HTR-8/SVneo (cell line): ENCODE data around the gene IZUMO4.
A peak's percentile ranks its signal among the peaks of the same experiment; 100 is the strongest.

ENCODE experiments used
- DNase-seq: peaks from one replicate; pipeline ENCODE4 v3.0.0; 2011; ENCODE audit warnings: low spot score, mixed read lengths; ENCODE audit not compliant: insufficient read length
- FAIRE-seq: peaks from 2 replicates; lab custom pipeline; 2011; peaks lifted over from hg19 to GRCh38; lab: Jason Lieb, UNC

Gene IZUMO4

GRCh38 chr19:2101417-2102335 lies 5.0 kb downstream of the IZUMO4 start:
- peak; percentile 48 for FAIRE-seq

GRCh38 chr19:2103045-2103707 lies 6.5 kb downstream of the IZUMO4 start:
- FAIRE-seq (no peak), DNase-seq (no peak)

More at GRCh38 chr19:2101417-2102335, 5.0 kb downstream of the IZUMO4 start:
- no peak for DNase-seq

GRCh38 chr19:2108251-2109016 lies 11.7 kb downstream of the IZUMO4 start:
- FAIRE-seq, result no peak

GRCh38 chr19:2109046-2109864 lies 12.5 kb downstream of the IZUMO4 start:
- no peak for DNase-seq
- no peak for FAIRE-seq

More at GRCh38 chr19:2108251-2109016, 11.7 kb downstream of the IZUMO4 start:
- DNase-seq, result no peak

- DNase-seq (no peak), FAIRE-seq (no peak)
These were observed 14.1 kb downstream of the IZUMO4 start for GRCh38 chr19:2110822-2111221.

- FAIRE-seq, result no peak
These were observed 14.7 kb downstream of the IZUMO4 start for GRCh38 chr19:2111425-2111824.

GRCh38 chr19:2111886-2112285 lies 15.2 kb downstream of the IZUMO4 start:
- FAIRE-seq, result no peak
- DNase-seq, result no peak

More at GRCh38 chr19:2111425-2111824, 14.7 kb downstream of the IZUMO4 start:
- no peak for DNase-seq

GRCh38 chr19:2112516-2113320 lies 16.0 kb downstream of the IZUMO4 start:
- DNase-seq (no peak), FAIRE-seq (no peak)

GRCh38 chr19:2113439-2114211 lies 16.9 kb downstream of the IZUMO4 start:
- FAIRE-seq (no peak), DNase-seq (no peak)

GRCh38 chr19:2114218-2114617 lies 17.5 kb downstream of the IZUMO4 start:
- DNase-seq, result no peak
- FAIRE-seq, result no peak

- DNase-seq, result no peak
- no peak for FAIRE-seq
These were observed 18.1 kb downstream of the IZUMO4 start for GRCh38 chr19:2114821-2115220.

GRCh38 chr19:2115324-2115723 lies 18.6 kb downstream of the IZUMO4 start:
- no peak for FAIRE-seq

GRCh38 chr19:2115911-2116426 lies 19.3 kb downstream of the IZUMO4 start:
- DNase-seq (no peak), FAIRE-seq (no peak)

More at GRCh38 chr19:2115324-2115723, 18.6 kb downstream of the IZUMO4 start:
- DNase-seq, result no peak

GRCh38 chr19:2116507-2116906 lies 19.8 kb downstream of the IZUMO4 start:
- FAIRE-seq, result no peak
- DNase-seq, result no peak

GRCh38 chr19:2117215-2117960 lies 20.7 kb downstream of the IZUMO4 start:
- no peak for DNase-seq
- FAIRE-seq, result no peak

- DNase-seq, result no peak
- no peak for FAIRE-seq
These were observed 21.7 kb downstream of the IZUMO4 start for GRCh38 chr19:2118438-2118837.
